Mammary epithelial cell (primary cell): ENCODE measurements around the gene AGFG2.

ENCODE experiments used
- EZH2 ChIP-seq: IDR thresholded peaks from 2 replicates; pipeline ENCODE4 v1.6.1; 2012; ENCODE audit warnings: low read length, inconsistent platforms, borderline replicate concordance
- TF ChIP-seq, protein P1 (sequence below), 2 donors: IDR thresholded peaks in 1 of 2; conservative IDR thresholded peaks in 1 of 2; 2 replicates each; pipeline ENCODE4 v1.5.1; 2011 to 2012; ENCODE audit warnings: inconsistent platforms in 2 of 2, low read length in 2 of 2, mild to moderate bottlenecking in 2 of 2, control low read depth in 1 of 2, low read depth in 1 of 2; ENCODE audit not compliant: insufficient read depth in 1 of 2; ENCODE audit errors: extremely low read depth in 1 of 2

DNA sequence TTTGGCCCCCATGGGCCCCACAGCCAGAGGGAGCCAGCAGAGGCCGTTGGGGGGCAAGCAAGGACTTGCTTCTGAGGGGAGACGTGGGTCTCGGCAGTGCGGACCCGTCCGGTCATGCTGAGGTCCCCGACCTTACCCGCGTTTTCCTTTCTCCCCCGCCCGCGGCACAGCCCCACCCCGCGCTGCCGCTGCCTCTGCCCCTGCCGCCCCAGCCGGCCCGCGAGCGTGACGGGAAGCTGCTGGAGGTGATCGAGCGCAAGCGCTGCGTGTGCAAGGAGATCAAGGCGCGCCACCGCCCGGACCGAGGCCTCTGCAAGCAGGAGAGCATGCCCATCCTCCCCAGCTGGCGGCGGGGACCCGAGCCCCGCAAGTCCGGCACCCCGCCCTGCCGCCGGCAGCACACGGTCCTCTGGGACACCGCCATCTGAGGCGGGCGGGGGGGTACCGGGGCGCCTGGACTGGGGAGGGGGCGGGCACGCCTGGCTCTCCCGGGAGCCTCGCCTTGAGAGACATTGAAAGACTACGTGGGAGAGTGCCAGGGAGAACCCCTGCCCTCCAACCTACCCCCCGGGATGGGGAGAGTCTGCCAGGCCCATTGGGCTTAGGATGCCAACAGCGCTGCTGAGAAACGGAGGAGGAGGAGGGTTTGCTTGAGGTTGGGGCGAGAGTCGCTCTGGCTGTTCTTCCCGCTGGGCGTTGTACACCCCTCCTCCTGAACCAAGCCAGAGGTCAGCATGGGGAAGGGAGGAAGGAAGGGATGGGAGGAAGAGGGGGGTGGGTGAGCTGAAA lies 45.3 kb upstream of the AGFG2 start:
- TF ChIP-seq, protein P1, sequence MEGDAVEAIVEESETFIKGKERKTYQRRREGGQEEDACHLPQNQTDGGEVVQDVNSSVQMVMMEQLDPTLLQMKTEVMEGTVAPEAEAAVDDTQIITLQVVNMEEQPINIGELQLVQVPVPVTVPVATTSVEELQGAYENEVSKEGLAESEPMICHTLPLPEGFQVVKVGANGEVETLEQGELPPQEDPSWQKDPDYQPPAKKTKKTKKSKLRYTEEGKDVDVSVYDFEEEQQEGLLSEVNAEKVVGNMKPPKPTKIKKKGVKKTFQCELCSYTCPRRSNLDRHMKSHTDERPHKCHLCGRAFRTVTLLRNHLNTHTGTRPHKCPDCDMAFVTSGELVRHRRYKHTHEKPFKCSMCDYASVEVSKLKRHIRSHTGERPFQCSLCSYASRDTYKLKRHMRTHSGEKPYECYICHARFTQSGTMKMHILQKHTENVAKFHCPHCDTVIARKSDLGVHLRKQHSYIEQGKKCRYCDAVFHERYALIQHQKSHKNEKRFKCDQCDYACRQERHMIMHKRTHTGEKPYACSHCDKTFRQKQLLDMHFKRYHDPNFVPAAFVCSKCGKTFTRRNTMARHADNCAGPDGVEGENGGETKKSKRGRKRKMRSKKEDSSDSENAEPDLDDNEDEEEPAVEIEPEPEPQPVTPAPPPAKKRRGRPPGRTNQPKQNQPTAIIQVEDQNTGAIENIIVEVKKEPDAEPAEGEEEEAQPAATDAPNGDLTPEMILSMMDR (conservative IDR thresholded peaks at IDR 0.05 in 1 of 2, IDR thresholded peaks at IDR 0.05 in 1 of 2; ENCODE audit: extremely low read depth in 1 of 2, insufficient read depth in 1 of 2, low read depth in 1 of 2, low read length in 2 of 2): no peak
- no peak for TF ChIP-seq EZH2
